Endodermal cell (in vitro differentiated cells): ENCODE results near the gene INO80E. TPM values are rescaled to one million over a fixed set of nuclear protein-coding genes. Genes with fewer than 3 reads are reported as not detected.

Source experiments
- DNase-seq: peaks from one replicate; pipeline ENCODE4 v3.0.0-alpha.2; 2017
- H3K27ac ChIP-seq: 2 replicates; pipeline ENCODE4 v1.5.1; 2013; ENCODE audit warnings: mild to moderate bottlenecking, low read depth, low read length, moderate library complexity
- H3K27me3 ChIP-seq: 2 replicates; pipeline ENCODE4 v1.6.1; 2013; ENCODE audit warnings: mild to moderate bottlenecking, low read length, moderate library complexity; ENCODE audit not compliant: insufficient read depth, control insufficient read depth, poor library complexity, severe bottlenecking
- H3K36me3 ChIP-seq: 2 replicates; pipeline ENCODE4 v1.7.0; 2013; ENCODE audit warnings: mild to moderate bottlenecking, low read length, moderate library complexity; ENCODE audit not compliant: control insufficient read depth, insufficient read depth
- H3K4me1 ChIP-seq: one replicate; pipeline ENCODE4 v1.7.0; 2013; ENCODE audit warnings: low read length; ENCODE audit not compliant: control insufficient read depth, insufficient read depth
- H3K4me3 ChIP-seq: 2 replicates; pipeline ENCODE4 v1.5.1; 2013; ENCODE audit warnings: mild to moderate bottlenecking, low read length, moderate library complexity
- H3K9ac ChIP-seq: 2 replicates; pipeline ENCODE4 v1.6.1; 2013; ENCODE audit warnings: mild to moderate bottlenecking, low read length, moderate library complexity; ENCODE audit not compliant: poor library complexity, severe bottlenecking; ENCODE audit errors: extremely low read depth
- H3K9me3 ChIP-seq: 2 replicates; pipeline ENCODE4 v1.6.1; 2013; ENCODE audit warnings: mild to moderate bottlenecking, low read length, moderate library complexity; ENCODE audit not compliant: control insufficient read depth
- H3K27ac Mint-ChIP-seq: 2 replicates; pipeline ENCODE4 v1.8.0; 2020; ENCODE audit warnings: mixed read lengths
- H3K27me3 Mint-ChIP-seq: 2 replicates; pipeline ENCODE4 v1.8.0; 2021; ENCODE audit warnings: mild to moderate bottlenecking, mixed read lengths; ENCODE audit not compliant: insufficient read depth
- H3K36me3 Mint-ChIP-seq: 2 replicates; pipeline ENCODE4 v1.8.0; 2020; ENCODE audit warnings: low read depth, mixed read lengths
- H3K4me1 Mint-ChIP-seq: 2 replicates; pipeline ENCODE4 v1.8.0; 2020; ENCODE audit warnings: mixed read lengths
- H3K4me3 Mint-ChIP-seq: 2 replicates; pipeline ENCODE4 v1.8.0; 2020; ENCODE audit warnings: mild to moderate bottlenecking, moderate library complexity, mixed read lengths
- H3K9me3 Mint-ChIP-seq: 2 replicates; pipeline ENCODE4 v1.8.0; 2020; ENCODE audit warnings: mild to moderate bottlenecking, mixed read lengths
- CTCF ChIP-seq: fragments of 200-600 bp; sonication (generic); conservative IDR thresholded peaks from 2 replicates; pipeline ENCODE4 v1.5.0; 2021; ENCODE audit warnings: antibody characterized with exemption, mild to moderate bottlenecking
- WGBS, 2 experiments: methylation state at CpG; one replicate each; pipeline versions ENCODE4 v1.1.5 to v1.1.7; 2013; ENCODE audit warnings: missing lambda C conversion rate in 2 of 2, mixed read lengths in 1 of 2; ENCODE audit not compliant: insufficient coverage in 1 of 2, insufficient read length in 1 of 2; 5-methylcytosine and 5-hydroxymethylcytosine counted together
- total RNA-seq, 2 donors: library from RNA; stranded (reverse); fragmentation: NEBNext Ultra II Directional in 1 of 2; extraction: Animal tissue kit (Norgen Biotek cat#: 25700) in 1 of 2; gene quantifications; 2 replicates in 1 of 2; 3 replicates in 1 of 2; pipeline ENCODE4 v1.2.1, GENCODE V29; 2021

INO80E gene
- total RNA-seq, 2 donors from 2014 or later, result 77.4 to 80.1 TPM

GRCh38 chr16:30027588-30028437 lies 31.8 kb downstream of the INO80E start:
- Mint-ChIP-seq H3K4me1 (peaks cover 2% of the 10 kb centered on the region), H3K9me3 (no peaks in the 10 kb centered on the region), H3K36me3 (no peaks in the 10 kb centered on the region), H3K27me3 (peaks cover 37% of the 10 kb centered on the region), H3K4me3 (no peak overlapping the region), H3K27ac (no peak overlapping the region)
- Histone ChIP-seq H3K9me3 (no peaks in the 10 kb centered on the region), H3K36me3 (no peaks in the 10 kb centered on the region), H3K27me3 (peaks cover 14% of the 10 kb centered on the region), H3K9ac (no peak overlapping the region), H3K4me1 (no peaks in the 10 kb centered on the region), H3K4me3 (no peak overlapping the region), H3K27ac (no peak overlapping the region)
- 75 to 77% methylated on average over 10 to 13 of the region's 13 CpGs for WGBS, 2 experiments
- no peak for TF ChIP-seq CTCF
- no peak for DNase-seq

- no peak overlapping the region for H3K4me3 ChIP-seq
- peaks cover 21% of the 10 kb centered on the region for H3K27me3 ChIP-seq
- H3K9me3 Mint-ChIP-seq, result no peaks in the 10 kb centered on the region
- H3K9ac ChIP-seq, result no peak overlapping the region
- peaks cover 2% of the 10 kb centered on the region for H3K4me1 Mint-ChIP-seq
- no peaks in the 10 kb centered on the region for H3K4me1 ChIP-seq
- no peak for TF ChIP-seq CTCF
- H3K4me3 Mint-ChIP-seq, result no peak overlapping the region
- H3K27me3 Mint-ChIP-seq, result peaks cover 44% of the 10 kb centered on the region
- H3K36me3 Mint-ChIP-seq, result no peaks in the 10 kb centered on the region
- H3K27ac ChIP-seq, result no peak overlapping the region
- no peak overlapping the region for H3K27ac Mint-ChIP-seq
- no peaks in the 10 kb centered on the region for H3K9me3 ChIP-seq
- 37 to 38% methylated on average over 9 to 18 of the region's 18 CpGs for WGBS, 2 experiments
- DNase-seq, result peak; percentile 91
- H3K36me3 ChIP-seq, result no peaks in the 10 kb centered on the region
These were observed 32.5 kb downstream of the INO80E start for GRCh38 chr16:30028438-30029076.

GRCh38 chr16:30030011-30030685 lies 34.1 kb downstream of the INO80E start:
- Mint-ChIP-seq H3K27ac (no peak overlapping the region), H3K4me3 (peak overlapping the region; percentile 47), H3K4me1 (peaks cover 2% of the 10 kb centered on the region), H3K36me3 (no peaks in the 10 kb centered on the region), H3K9me3 (no peaks in the 10 kb centered on the region), H3K27me3 (peaks cover 57% of the 10 kb centered on the region)
- Histone ChIP-seq H3K27ac (no peak overlapping the region), H3K4me3 (no peak overlapping the region), H3K27me3 (peaks cover 27% of the 10 kb centered on the region), H3K9ac (no peak overlapping the region), H3K36me3 (no peaks in the 10 kb centered on the region), H3K9me3 (no peaks in the 10 kb centered on the region), H3K4me1 (no peaks in the 10 kb centered on the region)
- TF ChIP-seq CTCF, result no peak
- no peak for DNase-seq
- WGBS, 2 experiments, result 12 to 30% methylated on average over 5 to 23 of the region's 23 CpGs
